Fibroblast of upper back skin (primary cell): ENCODE results near the gene DNAJC12.
"Not testable (repeated sequence)": the region's sequence is repeated elsewhere in the genome, so short reads cannot be mapped to it uniquely, and the experiment has no call there.

ENCODE experiments used
- DNase-seq: peaks from one replicate; pipeline ENCODE4 v3.0.0-alpha.2; 2013

The DNAJC12 gene

GRCh38 chr10:67839511-67839910 is 1.5 kb upstream of the DNAJC12 start:
- not testable (repeated sequence) for DNase-seq

- DNase-seq, result no peak
Observed at GRCh38 chr10:67836972-67837371, 1.0 kb downstream of the DNAJC12 start.

GRCh38 chr10:67836488-67836887 is 1.5 kb downstream of the DNAJC12 start:
- no peak for DNase-seq

DNA sequence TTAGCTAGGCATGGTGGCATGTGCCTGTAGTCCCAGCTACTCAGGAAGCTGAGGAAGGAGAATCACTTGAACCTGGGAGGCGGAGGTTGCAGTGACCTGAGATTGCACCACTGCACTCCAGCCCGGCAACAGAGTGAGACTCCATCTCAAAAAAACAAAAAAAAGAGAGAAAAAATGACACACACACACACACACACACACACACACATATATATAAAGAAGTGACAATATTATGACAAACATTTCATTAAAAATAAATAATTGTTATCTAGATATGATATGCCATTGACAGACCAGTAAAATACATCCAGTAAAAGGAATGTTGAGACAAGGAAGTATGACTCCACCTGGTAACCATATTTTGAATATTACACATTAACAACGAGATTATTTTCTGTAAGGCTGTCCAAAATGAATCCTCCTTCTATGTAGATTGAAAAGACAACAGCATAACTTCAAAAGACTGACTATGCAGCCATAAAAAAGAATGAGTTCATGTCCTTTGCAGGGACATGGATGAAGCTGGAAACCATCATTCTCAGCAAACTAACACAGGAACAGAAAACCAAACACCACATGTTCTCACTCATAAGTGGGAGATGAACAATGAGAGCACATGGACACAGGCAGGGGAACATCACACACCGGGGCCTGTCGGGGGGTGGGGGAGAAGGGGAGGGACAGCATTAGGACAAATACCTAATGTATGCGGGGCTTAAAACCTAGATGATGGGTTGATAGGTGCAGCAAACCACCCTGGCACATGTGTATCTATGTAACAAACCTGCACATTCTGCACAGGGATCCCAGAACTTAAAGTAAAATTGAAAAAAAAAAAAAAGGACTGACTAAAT is 2.2 kb downstream of the DNAJC12 start:
- DNase-seq, result not testable (repeated sequence)

- DNase-seq, result no peak
Observed at GRCh38 chr10:67834375-67834774, 3.6 kb downstream of the DNAJC12 start.

DNA sequence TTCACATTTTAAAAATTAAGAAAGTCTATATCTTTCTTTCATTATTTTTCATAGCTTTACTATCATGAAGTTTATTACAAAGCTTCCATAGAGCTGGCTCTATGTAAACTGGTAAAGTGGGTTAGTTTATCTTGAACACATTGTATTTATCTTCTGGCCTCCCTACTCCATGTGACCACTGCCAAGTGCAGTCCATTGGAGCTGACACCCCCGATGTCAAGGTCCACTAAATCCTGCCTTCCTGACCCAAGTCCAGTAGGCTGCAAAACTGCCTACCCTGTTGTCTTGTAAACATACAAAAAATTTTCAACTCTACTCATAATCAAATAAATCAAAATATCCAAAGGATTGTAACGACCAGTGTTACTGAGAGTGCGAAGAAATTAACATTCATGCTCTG is 10.2 kb downstream of the DNAJC12 start:
- DNase-seq, result no peak

- peak; percentile 3 for DNase-seq
Observed at GRCh38 chr10:67819768-67820204, 18.2 kb downstream of the DNAJC12 start.

- peak; percentile 11 for DNase-seq
Observed at GRCh38 chr10:67818323-67818722, 19.7 kb downstream of the DNAJC12 start.

GRCh38 chr10:67816719-67817118 is 21.3 kb downstream of the DNAJC12 start:
- no peak for DNase-seq

DNA sequence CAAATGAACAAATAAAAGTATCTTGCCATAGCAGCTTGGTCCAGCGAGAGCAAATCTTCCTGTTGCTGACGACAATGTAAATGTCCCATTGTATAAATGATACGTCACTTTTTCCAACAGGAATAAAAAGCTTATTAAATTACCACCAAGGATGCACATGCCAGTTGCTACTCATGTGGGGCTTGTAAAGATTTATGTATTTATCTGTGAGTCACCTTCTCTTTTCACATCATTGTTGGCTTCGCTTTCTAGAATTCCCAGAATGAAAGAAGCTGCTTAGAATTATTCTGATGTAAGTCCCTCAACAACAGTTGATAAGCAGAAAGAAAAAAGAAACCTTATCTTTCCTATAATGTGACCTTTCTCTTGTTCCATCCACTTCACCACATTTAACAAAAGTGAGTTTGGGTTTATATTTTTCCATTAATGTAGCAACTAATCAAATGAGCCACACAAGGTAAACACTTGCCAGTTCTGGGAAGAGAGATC is 22.4 kb downstream of the DNAJC12 start:
- peak; percentile 48 for DNase-seq

DNA sequence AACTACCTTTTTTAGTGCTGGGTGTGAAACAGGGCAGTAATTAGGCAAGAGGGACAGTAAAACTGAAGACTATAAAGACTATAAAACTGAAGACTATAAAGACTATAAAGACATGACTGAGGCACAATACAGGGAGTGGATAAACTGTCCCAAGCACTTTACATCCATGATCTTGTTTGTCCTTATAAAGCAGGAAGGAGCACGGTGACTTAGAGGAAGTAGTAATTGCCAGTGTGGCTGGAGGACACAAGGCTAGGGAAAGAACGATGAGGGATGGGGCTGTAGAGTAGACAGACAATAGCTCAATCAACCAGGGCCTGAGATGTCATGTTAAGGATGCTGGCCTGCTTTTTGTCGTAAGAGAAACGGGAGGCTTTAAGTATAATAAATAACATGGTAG is 26.0 kb downstream of the DNAJC12 start:
- no peak for DNase-seq

GRCh38 chr10:67809107-67809506 is 28.9 kb downstream of the DNAJC12 start:
- DNase-seq, result no peak

DNA sequence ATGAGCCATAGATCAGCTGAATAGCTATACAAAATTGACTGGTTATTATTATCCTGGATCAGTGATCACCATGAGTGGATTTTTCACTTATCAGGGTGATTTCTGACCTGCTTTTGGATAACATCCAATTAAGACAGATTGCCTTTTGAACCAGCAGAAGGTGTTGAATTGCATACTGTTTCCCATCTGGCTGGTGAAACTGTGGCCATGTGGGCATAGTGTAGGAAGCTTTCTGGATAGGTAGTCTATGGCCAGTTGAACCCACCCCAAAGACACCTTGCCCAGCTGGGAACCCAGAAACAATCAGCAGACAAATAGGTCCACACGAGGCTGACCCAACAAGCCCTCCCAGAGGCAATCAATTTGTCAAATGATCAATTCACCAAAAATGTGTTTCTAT is 29.3 kb downstream of the DNAJC12 start:
- no peak for DNase-seq

DNA sequence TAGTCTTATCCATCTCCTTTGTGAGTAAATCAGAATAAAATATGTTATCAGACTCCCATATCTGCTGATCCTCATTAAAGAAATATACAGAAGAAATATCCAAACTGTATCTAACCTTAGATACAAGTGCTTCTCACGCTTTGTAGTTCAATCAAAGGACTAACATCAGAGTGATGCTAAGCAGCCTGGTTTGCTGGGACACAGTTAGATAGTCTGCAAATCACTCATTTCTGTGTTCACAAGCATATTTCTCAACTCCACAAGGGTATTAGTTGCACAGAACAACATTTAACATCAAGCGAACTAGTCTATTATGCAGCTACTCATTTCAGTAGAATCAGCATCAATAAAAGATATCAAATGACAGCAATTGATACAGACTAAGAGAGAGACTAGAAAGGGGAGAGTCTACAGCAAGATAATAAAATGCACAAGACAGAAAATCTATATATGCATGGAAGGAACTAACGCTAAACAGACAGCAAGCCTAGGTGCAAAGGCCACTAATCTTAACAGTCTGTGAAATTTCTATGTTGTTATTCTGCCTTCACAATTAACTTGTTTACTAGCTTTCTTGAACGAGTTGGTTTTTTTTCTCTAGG is 30.0 kb downstream of the DNAJC12 start:
- no peak for DNase-seq

- no peak for DNase-seq
Observed at GRCh38 chr10:67804395-67804678, 33.7 kb downstream of the DNAJC12 start.

DNA sequence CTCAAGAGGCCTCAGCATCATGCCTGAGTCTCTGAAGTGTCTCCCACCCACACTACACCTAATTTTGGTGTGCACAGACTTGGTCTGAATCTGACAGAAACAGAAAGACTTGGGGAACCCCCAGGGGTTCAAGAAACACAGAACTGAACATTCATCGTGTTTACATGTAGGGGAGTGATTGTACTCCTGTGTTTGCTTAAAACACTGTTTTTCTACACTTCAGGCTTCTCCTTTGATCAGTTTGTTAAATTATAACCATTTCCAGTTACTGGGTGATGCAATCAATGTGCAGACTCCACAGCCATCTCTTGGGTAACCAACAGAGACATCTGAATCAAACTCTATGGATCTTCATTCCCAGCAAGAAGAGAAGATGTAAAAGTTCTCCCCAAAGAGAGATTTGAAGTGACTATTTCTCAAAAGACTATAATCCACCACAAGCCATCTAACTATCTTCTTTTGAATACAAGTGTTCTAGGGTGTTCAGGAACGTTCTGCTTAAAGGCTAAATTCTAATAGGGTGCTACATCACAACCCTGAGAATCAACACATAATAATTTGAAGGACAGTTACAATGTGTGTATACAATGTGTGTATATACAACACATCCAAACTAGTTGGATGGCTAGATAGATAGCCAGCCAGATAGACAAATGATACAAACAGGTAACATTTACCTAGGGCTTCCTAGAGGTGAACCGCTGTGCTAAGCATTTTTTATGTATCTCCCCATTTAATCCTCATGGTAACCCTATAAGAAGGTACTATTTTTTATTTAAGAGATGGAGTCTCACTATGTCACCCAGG is 34.2 kb downstream of the DNAJC12 start:
- DNase-seq, result peak; percentile 5

DNA sequence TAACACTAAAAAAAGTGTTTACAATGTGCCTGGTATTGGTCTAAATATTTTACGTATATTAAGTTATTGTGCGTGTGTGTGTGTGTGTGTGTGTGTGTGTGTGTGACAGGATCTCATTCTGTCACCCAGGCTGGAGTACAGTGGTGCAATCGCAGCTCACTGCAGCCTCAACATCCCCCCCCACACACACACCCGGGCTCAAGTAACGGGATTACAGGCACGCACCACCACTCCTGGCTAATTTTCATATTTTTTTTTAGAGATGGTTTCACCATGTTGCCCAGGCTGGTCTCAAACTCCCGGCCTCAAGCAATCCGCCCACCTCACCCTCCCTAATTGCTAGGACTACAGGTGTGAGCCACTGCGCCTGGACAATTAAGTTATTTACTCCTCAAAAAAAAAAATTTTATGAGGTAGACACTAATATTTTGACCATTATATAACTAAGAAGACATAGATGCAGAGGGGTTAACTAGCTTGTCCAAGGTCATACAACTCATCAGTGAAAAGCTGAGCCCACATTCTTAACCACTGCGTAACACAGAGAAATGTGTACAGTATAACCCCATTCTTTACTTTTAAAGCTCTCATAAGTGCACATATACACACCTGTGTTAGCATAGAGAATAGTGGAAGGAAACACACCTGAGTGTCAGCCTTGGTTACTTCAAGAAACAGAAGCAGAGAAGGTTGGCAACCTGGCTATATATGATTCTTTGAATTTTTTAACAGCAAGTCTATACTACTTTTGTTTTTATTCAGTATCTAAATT is 35.0 kb downstream of the DNAJC12 start:
- no peak for DNase-seq

DNA sequence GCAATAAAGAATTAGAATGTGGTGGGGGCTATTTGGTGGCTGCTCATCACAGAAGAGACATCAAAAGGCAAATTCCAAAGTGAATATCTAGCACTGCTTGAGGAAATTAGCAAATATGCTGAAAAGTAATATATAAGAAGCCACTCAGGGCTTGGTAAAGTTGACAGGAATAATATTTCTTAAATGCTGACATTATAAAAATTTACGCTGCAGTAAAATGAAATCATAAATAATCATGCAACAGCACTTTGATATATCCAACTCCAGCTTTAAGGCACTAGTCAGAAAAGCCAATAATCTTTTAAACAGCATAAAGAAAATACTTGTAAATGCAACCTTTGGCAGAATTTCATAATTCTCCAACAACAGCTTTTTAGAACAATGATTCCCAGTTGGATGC is 36.9 kb downstream of the DNAJC12 start:
- DNase-seq, result no peak

GRCh38 chr10:67794909-67795460 is 43.0 kb downstream of the DNAJC12 start:
- DNase-seq, result no peak

- DNase-seq, result no peak
Observed at GRCh38 chr10:67794256-67794655, 43.7 kb downstream of the DNAJC12 start.

GRCh38 chr10:67793313-67793712 is 44.7 kb downstream of the DNAJC12 start:
- no peak for DNase-seq

- DNase-seq, result no peak
Observed at GRCh38 chr10:67792653-67793052, 45.3 kb downstream of the DNAJC12 start.
